T47D (cell line): ENCODE results near the gene KRTAP12-2.

Experiments
- DNase-seq, 2 experiments: peaks; one replicate each; pipeline versions ENCODE4 v3.0.0 to v3.0.0-alpha.2; 2011 to 2012; ENCODE audit warnings: low read depth in 1 of 2, low spot score in 1 of 2
- JUND ChIP-seq: IDR thresholded peaks from 2 replicates; pipeline ENCODE4 v1.6.1; 2012; ENCODE audit warnings: low read depth
- in situ Hi-C: cut with HindIII; loops from 2 replicates; pipeline ENCODE4 v1.10.0; 2016; ENCODE audit warnings: low sequenced_read_pairs, low pct_unique_long_range_greater_than_20kb

Gene KRTAP12-2

DNA sequence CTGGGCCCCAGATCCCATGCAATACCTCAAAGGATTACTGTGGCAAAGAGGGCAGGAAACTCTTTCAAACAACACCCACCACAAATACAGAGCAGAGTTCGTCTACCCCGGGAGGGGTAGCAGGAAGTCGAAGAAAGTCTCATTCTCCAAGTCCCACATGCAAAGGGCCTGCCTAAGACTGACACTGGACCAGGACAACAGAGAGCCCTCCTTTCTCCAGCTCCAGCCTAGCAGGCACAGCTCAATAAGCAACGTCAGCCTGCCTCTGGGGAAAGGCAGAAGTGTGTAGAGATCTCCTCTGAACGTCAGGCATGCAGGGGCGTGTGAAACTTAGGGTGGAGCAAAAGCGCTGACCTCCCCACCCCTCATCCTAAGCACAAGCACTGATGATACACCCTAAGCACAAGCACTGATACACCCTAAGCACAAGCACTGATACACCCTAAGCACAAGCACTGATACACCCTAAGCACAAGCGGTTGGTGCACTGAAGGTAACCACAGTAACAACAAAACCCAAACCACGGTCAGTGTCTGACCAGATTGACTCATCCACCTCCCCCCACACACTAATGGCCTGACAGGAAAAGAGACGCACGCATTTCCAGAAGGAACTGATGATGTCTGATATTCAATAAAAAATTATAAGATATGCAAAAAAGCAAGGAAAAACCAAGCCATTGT, 7.7 kb downstream of the KRTAP12-2 start:
- no peak for TF ChIP-seq JUND
- in situ Hi-C loops = no loop called here
- DNase-seq = no peak

DNA sequence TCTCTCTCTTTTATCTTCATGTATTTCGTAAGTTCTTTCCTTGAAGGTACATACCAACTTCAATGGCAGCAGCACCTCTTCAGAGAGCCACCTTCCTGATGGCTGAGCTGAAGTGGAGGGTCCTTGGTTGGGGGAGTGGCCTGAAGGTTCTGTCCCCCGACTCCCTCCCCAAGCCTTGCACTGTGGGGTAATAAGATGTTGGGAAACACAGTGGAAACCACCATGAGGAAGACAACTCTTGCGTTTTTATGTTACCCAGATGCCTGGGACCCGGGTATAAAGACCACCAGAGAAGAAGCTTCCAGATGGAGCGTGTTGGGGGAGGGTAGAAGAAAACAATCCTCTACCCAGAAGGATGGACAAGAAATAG, 8.2 kb downstream of the KRTAP12-2 start:
- no peak for TF ChIP-seq JUND
- DNase-seq = no peak
- in situ Hi-C loops = no loop called here

DNA sequence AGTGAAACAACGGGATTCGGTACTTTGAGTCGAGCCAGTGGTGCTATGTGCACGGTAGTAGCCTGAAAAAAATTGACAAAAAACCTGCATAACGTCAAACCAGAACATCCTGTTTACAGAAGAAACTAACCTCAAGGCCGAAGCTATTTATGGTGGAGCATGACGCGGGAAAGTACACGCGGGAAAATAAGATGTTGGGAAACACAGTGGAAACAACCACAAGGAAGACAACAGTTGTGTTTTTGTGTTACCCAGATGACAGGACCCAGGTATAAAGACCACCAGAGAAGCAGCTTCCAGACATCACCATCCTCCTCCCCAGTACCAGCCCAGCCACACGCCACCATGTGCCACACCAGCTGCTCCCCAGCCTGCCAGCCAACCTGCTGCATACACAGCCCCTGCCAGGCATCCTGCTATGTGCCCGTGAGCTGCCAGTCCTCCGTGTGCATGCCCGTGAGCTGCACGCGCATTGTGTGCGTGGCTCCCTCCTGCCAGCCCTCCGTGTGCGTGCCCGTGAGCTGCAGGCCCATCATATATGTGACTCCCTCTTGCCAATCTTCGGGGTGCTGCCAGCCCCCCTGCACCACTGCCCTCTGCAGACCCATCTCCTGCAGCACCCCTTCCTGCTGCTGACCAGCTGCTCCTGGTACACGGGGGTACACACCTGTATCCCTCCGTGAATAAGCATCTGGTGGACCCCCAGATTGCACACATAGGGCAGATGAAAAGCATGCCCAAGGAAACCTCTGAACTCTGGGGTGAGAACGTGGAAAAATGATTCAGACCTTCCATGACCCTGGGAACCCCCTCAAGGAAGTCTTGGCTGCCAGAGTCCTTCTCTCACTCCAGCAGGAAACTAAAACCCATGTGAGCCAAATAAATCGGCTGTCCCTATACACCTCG, 8.8 kb downstream of the KRTAP12-2 start, which contains the start of gene KRTAP12-3:
Gene KRTAP12-3 (plus strand): TSS at position 298 of the 906 bp plus-strand sequence. CDS start 48 bp downstream, at position 346.
- in situ Hi-C loops = no loop called here
- DNase-seq = no peak

DNA sequence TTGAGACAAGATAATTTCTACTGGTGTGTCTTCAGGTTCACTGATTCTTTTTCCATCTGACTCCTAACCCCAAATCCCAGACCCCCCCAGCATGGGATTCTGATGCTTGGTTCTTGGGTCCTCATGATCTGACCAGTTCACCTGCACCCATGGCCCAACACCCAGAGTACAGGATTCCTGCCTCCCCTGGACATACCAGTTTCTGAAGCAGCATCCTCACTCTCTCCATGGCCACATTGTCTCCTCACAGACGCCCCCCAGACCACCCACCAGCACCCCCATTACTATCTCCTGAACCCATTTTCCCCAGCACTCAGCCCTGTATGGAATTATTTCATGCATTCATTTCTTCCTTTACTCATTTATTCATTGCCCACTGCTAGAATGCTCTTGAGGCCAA, 9.9 kb downstream of the KRTAP12-2 start:
- in situ Hi-C loops = no loop called here
- no peak for DNase-seq

More for the DNA sequence above, 8.8 kb downstream of the KRTAP12-2 start, which contains the start of gene KRTAP12-3:
- no peak for TF ChIP-seq JUND

DNA sequence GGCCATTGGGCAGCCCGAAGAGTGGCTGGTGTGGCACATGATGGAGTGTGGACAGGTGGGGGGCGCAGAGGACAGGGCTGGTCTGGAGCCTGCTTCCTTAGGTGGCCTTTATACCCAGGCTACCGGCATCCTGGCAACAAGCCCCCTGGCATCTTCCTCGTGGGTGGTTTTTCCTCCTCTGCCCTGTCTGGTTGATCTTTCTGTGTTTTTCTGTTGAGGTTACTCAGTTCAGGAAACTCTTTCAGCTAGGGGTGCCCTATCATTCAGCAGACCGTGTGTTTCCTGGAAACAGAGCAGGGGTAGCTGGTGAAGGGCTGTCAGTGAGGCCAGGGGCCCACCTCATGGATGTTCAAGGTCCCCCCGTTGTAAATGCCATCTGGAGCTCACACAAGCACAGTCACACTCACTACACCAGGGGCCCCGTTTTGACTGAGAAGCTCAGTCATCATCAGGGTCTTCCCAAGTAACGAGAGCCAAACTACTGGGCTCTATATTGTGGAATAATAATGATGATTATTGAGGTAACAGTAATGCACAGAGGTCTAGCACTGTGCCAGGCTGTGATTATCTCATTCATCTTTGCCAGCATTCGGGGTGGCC, 12.1 kb downstream of the KRTAP12-2 start, which contains the start of gene KRTAP12-4:
Gene KRTAP12-4 (minus strand): TSS at position 84 of the 600 bp plus-strand sequence. CDS start 45 bp downstream, at position 39.
- no peak for DNase-seq
- in situ Hi-C loops = no loop called here
- TF ChIP-seq JUND = no peak

More for the DNA sequence above, 9.9 kb downstream of the KRTAP12-2 start:
- no peak for TF ChIP-seq JUND

DNA sequence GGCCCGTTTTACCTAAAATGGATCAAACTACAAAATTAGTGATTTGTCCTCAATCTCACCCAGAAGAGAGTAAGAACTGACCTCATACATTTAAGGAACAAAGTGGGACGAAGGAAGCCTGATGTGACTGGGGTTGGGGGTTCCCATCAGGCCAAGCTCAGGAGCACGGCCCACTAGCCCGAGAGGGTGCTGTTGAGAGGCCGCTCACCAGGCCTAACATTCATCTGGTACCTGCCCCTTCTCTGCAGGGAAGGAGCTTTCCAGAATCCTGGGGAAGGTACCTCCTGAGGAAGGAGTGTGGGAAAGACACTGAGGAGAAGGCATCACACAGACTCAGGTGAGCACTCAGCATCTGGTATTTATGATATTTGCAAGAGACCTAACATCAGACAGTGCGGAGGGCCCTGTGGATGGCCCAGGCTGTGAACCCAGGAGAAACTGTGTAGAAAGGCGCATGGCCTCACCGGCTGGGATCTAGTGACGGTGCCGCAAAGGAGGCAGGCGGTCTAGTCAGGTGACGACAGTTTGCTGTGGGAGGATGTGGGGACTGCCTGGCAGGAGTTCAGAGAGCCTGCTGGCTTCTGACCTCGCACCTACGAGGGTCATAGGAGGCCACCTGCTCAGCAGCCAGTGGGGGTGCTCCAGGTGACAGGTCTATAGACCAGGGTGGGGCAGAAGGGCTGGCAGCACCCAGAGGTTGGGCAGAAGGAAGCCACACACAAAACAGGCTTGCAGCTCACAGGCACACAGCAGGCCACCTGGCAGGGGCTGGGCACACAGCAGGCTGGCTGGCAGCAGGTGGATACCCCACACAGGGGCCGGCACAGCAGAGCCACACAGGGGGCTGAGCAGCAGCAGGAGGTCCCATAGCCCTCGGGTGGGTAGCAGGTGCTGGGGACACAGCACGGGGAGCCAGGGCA, 12.8 kb downstream of the KRTAP12-2 start:
- TF ChIP-seq JUND = no peak
- in situ Hi-C loops = no loop called here
- DNase-seq = no peak

DNA sequence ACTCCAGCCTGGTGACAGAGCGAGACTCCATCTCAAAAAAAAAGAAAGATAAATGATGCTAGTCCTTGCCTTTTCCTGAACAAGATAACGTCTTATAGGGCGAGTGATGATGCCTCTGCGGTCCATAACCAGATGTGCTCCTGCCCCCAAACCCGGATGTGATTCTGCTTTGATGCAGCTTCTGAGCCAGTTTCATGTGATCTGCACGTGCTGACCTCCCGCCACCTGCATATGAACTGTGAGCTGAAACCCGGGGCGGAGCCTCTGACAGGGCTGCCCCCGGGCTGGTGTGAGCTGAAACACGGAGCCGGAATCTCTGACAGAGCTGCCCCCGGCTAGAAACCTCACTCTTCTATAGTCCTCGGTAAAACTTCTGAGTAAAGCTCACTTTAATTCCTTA, 13.6 kb downstream of the KRTAP12-2 start:
- no peak for TF ChIP-seq JUND
- no peak for DNase-seq
- in situ Hi-C loops = no loop called here

DNA sequence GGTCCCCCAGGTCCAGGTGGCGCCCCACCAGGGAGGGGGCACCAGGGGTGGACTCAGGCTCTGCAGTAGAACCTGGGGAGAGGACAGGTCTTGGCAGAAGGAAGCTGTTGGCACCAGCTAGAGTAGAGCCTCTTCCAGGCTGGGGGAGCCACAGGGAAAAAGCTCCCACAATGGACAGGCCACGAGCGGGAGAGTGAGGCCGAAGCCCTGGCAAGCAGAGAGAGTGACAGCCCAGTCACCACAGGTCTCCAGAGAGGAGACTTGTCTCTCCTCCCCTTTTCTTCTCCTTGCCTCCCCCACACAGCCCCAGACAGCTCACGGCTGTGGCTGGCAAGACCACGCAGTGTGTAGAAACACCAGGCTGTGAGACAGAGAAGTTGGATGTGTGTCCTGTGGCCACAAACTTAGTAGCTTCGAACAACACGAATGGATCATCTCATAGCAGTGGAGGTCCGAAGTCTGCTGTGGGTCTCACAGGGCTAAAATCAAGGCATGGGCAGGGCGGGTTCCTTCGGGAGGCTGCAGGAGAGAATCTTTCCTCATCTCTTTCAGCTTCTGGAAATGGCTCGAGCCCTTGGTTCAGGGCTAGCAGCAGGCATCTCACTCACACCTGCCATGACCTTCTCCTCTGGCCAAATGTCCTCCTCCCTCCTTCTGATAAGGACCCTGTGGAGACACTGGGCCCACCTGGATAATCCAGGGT, 15.6 kb downstream of the KRTAP12-2 start:
- no peak for TF ChIP-seq JUND
- in situ Hi-C loops = no loop called here

DNA sequence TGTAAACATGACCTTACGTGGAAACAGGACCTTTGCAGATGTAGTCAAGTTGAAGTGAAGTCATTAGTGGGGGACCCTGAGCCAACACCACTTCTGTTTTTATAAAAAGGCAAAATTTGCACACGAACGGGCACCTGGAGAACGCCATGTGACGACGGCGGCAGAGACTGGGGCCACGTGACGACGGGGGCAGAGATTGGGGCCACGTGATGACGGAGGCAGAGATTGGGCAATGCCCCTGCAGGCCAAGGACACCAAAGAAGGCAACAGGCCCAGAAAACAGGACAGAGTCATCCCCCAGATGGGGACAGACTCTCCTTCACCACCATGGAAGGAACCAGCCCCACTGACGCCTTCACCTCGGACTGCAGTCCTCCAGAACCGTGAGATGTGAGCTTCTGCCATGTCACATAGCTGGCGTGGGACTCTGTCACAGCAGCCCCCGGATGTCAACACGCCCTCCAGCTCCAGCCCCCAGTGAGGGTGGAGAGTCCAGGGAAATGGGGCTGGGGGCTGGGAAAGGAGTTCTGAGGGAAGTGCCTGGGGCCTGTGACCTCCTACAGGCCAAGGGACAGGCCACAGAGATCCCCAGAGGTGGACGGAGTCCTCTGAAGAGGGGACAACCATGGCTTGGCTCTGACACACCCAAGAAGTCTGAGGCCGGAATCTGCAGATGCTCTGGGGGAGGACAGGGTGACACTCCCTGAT, 16.3 kb downstream of the KRTAP12-2 start:
- in situ Hi-C loops = no loop called here
- no peak for TF ChIP-seq JUND
- DNase-seq = no peak

More for the DNA sequence above, 15.6 kb downstream of the KRTAP12-2 start:
- DNase-seq = no peak

DNA sequence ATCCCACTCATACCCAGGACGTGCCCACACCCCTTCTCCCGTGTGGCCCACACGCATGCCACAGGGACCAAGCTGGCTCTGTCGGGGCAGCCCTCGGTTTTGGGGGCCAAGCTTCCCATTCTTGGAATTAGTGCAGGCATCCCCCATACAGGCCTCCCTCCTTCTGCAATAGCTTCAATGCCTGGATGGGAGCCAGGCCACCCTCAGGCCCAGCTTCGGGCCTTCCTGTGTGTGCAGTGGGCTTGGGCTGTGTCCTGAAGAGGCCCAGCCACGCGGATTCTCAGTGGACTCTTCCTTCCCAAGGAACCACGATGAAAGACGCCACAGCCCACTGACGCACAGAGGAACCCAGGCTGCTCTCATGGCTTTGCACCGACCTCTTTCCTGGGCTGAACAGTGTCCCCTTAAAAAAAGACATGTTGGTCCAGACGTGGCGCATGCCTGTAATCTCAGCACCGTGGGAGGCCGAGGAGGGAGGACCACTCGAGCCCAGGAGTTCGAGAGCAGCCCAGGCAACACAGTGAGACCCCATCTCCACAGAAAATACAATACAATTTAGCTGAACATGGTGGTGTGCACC, 17.1 kb downstream of the KRTAP12-2 start:
- no peak for TF ChIP-seq JUND
- DNase-seq = no peak
- in situ Hi-C loops = no loop called here
